Smooth muscle cell (in vitro differentiated cells): ENCODE data around the gene FBXO21. TPM values are rescaled to one million over a fixed set of nuclear protein-coding genes. Genes with fewer than 3 reads are reported as not detected.
"Not testable (repeated sequence)": the region's sequence is repeated elsewhere in the genome, so short reads cannot be mapped to it uniquely, and the experiment has no call there.

Experiments used
- DNase-seq: peaks from one replicate; lab custom pipeline; 2025; ENCODE audit not compliant: unreplicated experiment; lab: John Stamatoyannopoulos, UW
- H2AFZ ChIP-seq: fragments of 200-600 bp; sonication (generic); 2 replicates; pipeline ENCODE4 v1.6.0; 2016; ENCODE audit warnings: antibody characterized with exemption, low read depth, mild to moderate bottlenecking
- H3F3A ChIP-seq: fragments of 200-600 bp; sonication (generic); 2 replicates; pipeline ENCODE4 v1.6.0; 2017; ENCODE audit warnings: antibody characterized with exemption, low read depth
- H3K27ac ChIP-seq: fragments of 200-600 bp; sonication (generic); 2 replicates; pipeline ENCODE4 v1.5.1; 2016; ENCODE audit warnings: low read depth, mild to moderate bottlenecking
- H3K27me3 ChIP-seq: fragments of 200-600 bp; sonication (generic); 2 replicates; pipeline ENCODE4 v1.6.1; 2016; ENCODE audit warnings: low read depth, mild to moderate bottlenecking
- H3K36me3 ChIP-seq: fragments of 200-600 bp; sonication (generic); 2 replicates; pipeline ENCODE4 v1.5.1; 2016; ENCODE audit warnings: low read depth
- H3K4me1 ChIP-seq: fragments of 200-600 bp; sonication (generic); 2 replicates; pipeline ENCODE4 v1.5.1; 2016; ENCODE audit warnings: low read depth
- H3K4me2 ChIP-seq: fragments of 200-600 bp; sonication (generic); 2 replicates; pipeline ENCODE4 v1.6.0; 2016; ENCODE audit warnings: mild to moderate bottlenecking
- H3K4me3 ChIP-seq: fragments of 200-600 bp; sonication (generic); 2 replicates; pipeline ENCODE4 v1.5.1; 2016; ENCODE audit warnings: mild to moderate bottlenecking
- H3K79me2 ChIP-seq: fragments of 200-600 bp; sonication (generic); 2 replicates; pipeline ENCODE4 v1.6.0; 2016; ENCODE audit warnings: low read depth, mild to moderate bottlenecking
- H3K9ac ChIP-seq: fragments of 200-600 bp; sonication (generic); 2 replicates; pipeline ENCODE4 v1.6.0; 2016; ENCODE audit warnings: low read depth
- H3K9me3 ChIP-seq: fragments of 200-600 bp; sonication (generic); replicated peaks from 2 replicates; pipeline ENCODE4 v1.5.1; 2016; ENCODE audit warnings: low read depth
- H4K20me1 ChIP-seq: fragments of 200-600 bp; sonication (generic); 2 replicates; pipeline ENCODE4 v1.6.0; 2016; ENCODE audit warnings: low read depth
- CTCF ChIP-seq: fragments of 200-600 bp; sonication (generic); IDR thresholded peaks from 2 replicates; pipeline ENCODE4 v1.5.1; 2017; ENCODE audit warnings: borderline replicate concordance, mild to moderate bottlenecking, antibody characterized with exemption; ENCODE audit not compliant: insufficient read depth, poor library complexity, severe bottlenecking
- WGBS: methylation state at CpG from one replicate; pipeline ENCODE4 v1.1.7; 2016; ENCODE audit warnings: low lambda C conversion rate; 5-methylcytosine and 5-hydroxymethylcytosine counted together
- polyA plus RNA-seq: library from polyadenylated mRNA; unstranded; fragments of >200 nt; fragmentation: Nextera tagmentation; extraction: Ambion mirVana; gene quantifications from 2 replicates; pipeline ENCODE4 v1.2.1, GENCODE V29; 2016
- total RNA-seq: library from RNA; depleted of rRNA; stranded (reverse); fragments of >200 nt; gene quantifications from 2 replicates; pipeline ENCODE4 v1.2.3, GENCODE V29; 2014

FBXO21 gene
- total and polyA plus RNA-seq, 2 experiments from 2014 or later: 46.9 to 75.2 TPM

GRCh38 chr12:117226505-117226904 lies 36.2 kb upstream of the FBXO21 start:
- H2AFZ ChIP-seq: no peak overlapping the region
- DNase-seq: no peak
- no peak overlapping the region for H3K27ac ChIP-seq
- H3K9me3 ChIP-seq: no peaks in the 10 kb centered on the region
- no peak overlapping the region for H3K9ac ChIP-seq
- no peak overlapping the region for H3K4me3 ChIP-seq
- no peaks in the 10 kb centered on the region for H3F3A ChIP-seq
- H3K4me1 ChIP-seq: no peaks in the 10 kb centered on the region
- TF ChIP-seq CTCF: no peak
- H3K36me3 ChIP-seq: no peaks in the 10 kb centered on the region
- no peak overlapping the region for H3K4me2 ChIP-seq
- 93% methylated on average over 10 of the region's 10 CpGs for WGBS
- H3K27me3 ChIP-seq: peaks cover 17% of the 10 kb centered on the region
- H4K20me1 ChIP-seq: no peaks in the 10 kb centered on the region
- no peaks in the 10 kb centered on the region for H3K79me2 ChIP-seq

DNA sequence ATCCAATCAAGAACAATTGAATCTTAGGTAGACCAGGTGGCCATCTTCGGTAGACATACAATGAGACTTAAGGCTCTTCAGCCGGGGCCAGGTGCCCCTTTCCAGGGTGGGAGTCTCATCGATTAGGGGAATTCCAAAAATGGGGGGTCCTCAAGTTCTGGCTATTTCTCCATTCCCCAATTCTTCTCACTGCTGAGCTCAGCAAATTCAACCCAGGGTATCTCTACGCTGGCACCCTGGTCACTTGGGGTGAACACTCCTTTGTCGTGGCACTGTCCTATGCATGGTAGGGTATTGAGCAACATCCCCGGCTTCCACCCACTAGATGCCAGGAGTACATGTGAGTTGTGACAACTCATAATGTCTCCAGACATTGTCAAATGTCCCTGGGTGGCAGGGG lies 34.9 kb upstream of the FBXO21 start:
- Histone ChIP-seq H3K79me2 (no peaks in the 10 kb centered on the region), H3K36me3 (no peaks in the 10 kb centered on the region), H3K27me3 (peaks cover 17% of the 10 kb centered on the region), H3K4me3 (no peak overlapping the region), H2AFZ (no peak overlapping the region), H3K4me2 (no peak overlapping the region), H3K9me3 (no peaks in the 10 kb centered on the region), H3K9ac (no peak overlapping the region), H4K20me1 (no peaks in the 10 kb centered on the region), H3F3A (no peaks in the 10 kb centered on the region), H3K4me1 (no peaks in the 10 kb centered on the region), H3K27ac (no peak overlapping the region)
- 94% methylated on average over 6 of the region's 6 CpGs for WGBS
- no peak for TF ChIP-seq CTCF
- no peak for DNase-seq

DNA sequence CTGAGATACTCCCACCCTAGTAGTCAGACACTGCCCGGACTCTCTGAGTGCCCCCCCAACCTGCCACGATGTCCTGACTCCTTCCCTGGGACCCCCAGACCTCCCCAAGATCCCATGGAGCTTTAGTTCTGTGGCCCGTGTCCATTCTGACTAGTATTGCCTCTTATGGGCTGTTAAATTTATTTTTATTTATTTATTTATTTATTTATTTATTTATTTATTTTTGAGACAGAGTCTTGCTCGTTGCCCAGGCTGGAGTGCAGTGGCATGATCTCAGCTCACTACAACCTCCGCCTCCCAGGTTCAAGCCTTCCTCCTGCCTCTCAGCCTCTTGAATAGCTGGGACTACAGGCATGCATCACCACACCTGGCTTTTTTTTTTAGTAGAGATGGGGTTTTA lies 30.7 kb upstream of the FBXO21 start:
- H3F3A ChIP-seq, DNase-seq, H3K27ac ChIP-seq, H3K4me2 ChIP-seq, H3K36me3 ChIP-seq, H4K20me1 ChIP-seq, H3K4me3 ChIP-seq, H2AFZ ChIP-seq, H3K4me1 ChIP-seq, H3K9ac ChIP-seq, H3K9me3 ChIP-seq, H3K79me2 ChIP-seq: not testable (repeated sequence)
- WGBS: 88% methylated on average over 5 of the region's 5 CpGs
- peaks cover 33% of the 10 kb centered on the region for H3K27me3 ChIP-seq

- H3K27ac ChIP-seq: no peak overlapping the region
- no peak overlapping the region for H3K4me3 ChIP-seq
- no peaks in the 10 kb centered on the region for H3K9me3 ChIP-seq
Measured at GRCh38 chr12:117218149-117218548, 27.9 kb upstream of the FBXO21 start.

More at GRCh38 chr12:117218149-117218548, 27.9 kb upstream of the FBXO21 start:
- Histone ChIP-seq H3K79me2 (no peaks in the 10 kb centered on the region), H2AFZ (no peak overlapping the region), H3K4me2 (no peak overlapping the region), H3F3A (no peaks in the 10 kb centered on the region), H3K9ac (no peak overlapping the region), H3K36me3 (no peaks in the 10 kb centered on the region), H3K4me1 (no peaks in the 10 kb centered on the region), H3K27me3 (peaks cover 37% of the 10 kb centered on the region), H4K20me1 (no peaks in the 10 kb centered on the region)
- WGBS: 90% methylated on average over 7 of the region's 7 CpGs
- DNase-seq: no peak
- TF ChIP-seq CTCF: no peak
